GM18517 (cell line): ENCODE results near the gene ACTR6.
"Not testable (repeated sequence)": the region's sequence is repeated elsewhere in the genome, so short reads cannot be mapped to it uniquely, and the experiment has no call there.

ENCODE experiments used
- ATAC-seq: cut with Tn5 transposase; IDR thresholded peaks from one replicate; pipeline ENCODE4 v1.9.1; 2021; ENCODE audit warnings: mild to moderate bottlenecking, moderate library complexity; ENCODE audit not compliant: unreplicated experiment

The ACTR6 gene

DNA sequence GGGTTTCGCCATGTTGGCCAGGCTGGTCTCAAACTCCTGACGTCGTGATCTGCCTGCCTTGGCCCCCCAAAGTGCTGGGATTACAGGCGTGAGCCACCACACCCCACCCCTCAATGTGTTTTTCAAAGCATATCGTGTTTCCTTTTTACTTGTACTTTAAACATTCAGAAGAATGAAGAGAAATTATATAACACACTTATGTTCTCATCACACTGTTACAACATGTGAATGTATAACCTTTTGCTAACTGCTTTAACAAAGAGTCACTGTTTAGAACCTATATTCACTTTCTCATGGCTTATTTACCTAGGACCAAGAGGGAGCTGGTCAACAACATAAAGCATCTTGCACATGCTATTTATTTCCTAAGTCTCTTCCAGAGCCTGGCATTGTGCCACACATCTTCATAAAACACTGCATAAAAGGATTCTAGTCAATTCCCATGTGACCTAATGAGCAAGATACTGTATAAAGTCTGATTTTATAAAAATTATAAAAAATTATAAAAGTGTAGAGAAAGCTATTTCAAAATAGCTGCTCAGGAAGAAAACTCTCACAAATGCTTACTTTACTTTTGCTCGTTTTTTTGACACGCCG lies 16.0 kb upstream of the ACTR6 start:
- ATAC-seq, result no peak

DNA sequence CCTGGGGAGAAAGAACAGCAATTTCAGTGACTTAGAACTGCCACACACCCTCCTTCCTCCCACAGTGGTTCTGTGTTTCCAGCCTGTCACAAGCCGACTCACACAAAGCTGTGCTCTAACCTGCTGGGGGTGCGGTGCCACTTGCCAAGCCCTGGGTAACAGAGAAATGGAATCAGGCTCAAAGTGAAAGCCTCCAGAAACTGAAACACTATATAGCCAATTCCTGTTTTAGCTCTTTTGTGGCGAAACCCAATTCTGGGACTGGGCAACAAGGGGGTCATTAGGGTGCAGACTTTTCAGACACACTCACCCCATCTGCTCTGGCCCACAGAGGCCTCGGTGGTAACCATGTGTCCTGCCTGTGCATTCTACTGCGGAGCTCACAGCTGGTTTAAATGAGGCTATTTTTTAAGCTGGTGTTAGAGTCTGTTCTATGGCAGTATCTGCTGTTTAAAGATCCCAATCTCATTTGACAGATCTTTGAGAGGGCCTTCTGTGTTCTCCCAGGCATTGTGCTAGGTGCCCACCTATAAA lies 15.2 kb upstream of the ACTR6 start:
- peak; percentile 87 for ATAC-seq

GRCh38 chr12:100186071-100186470 lies 14.5 kb upstream of the ACTR6 start:
- no peak for ATAC-seq

- no peak for ATAC-seq
Measured at GRCh38 chr12:100187068-100187467, 13.5 kb upstream of the ACTR6 start.

GRCh38 chr12:100187857-100188519 lies 12.6 kb upstream of the ACTR6 start:
- ATAC-seq, result no peak

DNA sequence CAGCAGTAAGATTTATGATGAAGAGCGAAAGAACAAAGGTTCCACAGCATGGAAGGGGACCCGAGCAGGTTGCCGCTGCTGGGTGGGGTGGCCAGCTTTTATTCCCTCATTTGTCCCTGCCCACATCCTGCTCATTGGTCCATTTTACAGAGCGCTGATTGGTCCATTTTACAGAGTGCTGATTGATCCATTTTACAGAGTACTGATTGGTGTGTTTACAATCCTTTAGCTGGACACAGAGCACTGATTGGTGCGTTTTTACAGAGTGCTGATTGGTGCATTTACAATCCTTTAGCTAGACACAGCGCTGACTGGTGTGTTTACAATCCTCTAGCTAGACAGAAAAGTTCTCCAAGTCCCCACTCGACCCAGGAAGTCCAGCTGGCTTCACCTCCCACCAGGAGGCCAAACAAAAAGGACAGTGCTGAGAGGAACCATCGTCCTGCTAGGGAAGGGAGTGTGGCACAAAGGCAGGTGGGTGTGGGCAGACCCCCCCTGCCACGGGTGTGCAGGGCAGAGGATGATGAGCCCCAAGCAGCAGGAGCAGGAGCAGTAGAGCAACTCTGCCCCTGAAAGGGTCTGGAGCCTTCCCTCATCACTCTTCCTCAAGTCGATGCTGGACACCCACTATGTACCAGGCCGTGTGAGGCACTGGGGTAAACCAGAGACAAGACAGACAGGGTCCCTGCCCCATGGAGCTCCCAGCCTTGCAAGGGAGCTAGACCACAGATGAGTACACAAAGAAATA lies 11.6 kb upstream of the ACTR6 start:
- ATAC-seq, result not testable (repeated sequence)

DNA sequence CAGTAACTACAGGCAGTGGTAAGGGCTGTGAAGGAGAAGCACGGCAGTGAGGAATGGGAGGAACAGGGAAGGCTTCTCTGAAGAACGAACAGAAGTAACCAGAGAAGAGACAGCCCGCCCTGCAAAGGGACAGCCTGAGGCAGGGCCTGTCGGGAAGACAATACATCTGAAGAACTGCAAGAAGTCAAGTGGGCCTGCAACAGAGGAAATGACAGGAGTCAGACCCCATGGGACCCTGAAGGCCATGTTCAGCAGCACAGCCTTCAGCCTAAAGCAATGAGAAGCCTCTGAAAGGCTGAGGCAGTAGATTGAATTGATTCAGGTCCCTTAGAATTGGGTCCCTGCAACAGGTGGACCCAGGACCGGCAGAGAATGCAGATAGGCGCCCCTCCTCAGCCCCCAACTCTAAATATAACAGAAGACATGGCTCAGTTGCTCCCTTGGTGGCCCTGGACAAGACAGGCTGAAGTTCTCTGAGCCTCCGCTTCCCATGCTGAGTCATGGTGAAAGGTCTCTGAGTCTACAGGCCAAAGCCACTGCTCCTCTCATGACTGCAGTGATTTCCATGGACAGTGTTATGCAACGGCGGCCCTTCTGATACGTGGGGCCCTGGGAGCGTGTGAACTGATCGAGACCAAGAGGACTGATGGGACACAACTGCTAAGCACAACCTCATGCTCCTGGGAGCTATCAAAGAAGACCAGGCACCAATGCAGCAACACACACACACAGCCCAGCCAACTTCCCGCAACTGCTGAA lies 10.8 kb upstream of the ACTR6 start:
- no peak for ATAC-seq

DNA sequence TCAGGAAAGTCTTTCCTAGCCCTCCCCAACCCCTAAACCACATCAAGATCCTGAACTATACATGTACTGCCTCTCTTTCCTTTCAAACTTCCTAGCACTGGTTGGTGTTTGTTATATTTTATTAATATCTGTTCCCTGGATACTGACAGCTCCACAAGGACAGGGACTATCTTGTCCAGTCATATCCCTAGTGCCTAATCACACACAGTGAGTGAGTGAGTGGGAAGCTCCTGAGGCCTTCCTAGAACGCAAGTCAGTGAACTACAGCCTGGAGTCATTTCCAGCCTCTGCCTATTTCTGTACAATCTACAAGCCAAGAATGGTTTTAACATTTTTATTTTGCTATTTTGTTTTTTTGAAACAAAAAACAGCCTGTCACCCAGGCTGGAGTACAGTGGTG lies 7.5 kb upstream of the ACTR6 start:
- ATAC-seq, result no peak

GRCh38 chr12:100197486-100197885 lies 3.1 kb upstream of the ACTR6 start:
- ATAC-seq, result no peak

DNA sequence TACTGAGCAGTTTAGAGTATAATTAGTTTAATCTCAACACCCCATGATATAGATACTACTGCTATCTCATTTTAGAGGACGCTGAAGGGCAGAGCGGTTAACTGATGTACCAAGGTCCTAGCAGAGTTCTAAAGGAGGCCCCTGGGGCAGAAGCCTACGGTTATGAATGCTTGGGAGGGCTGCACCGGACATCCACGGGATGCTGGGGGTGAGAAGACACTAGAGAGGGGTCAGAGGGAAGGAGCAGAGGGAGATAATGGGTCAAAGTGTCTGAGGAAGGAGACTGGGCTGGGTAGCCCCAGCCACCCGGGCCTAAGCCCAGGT lies 1.6 kb upstream of the ACTR6 start:
- no peak for ATAC-seq

- ATAC-seq, result peak; percentile 67
Measured at GRCh38 chr12:100199347-100200149, 1.1 kb upstream of the ACTR6 start.

- ATAC-seq, result no peak
Measured at GRCh38 chr12:100201604-100202423, 1.2 kb downstream of the ACTR6 start.

GRCh38 chr12:100207311-100207710 lies 6.7 kb downstream of the ACTR6 start:
- ATAC-seq, result no peak

DNA sequence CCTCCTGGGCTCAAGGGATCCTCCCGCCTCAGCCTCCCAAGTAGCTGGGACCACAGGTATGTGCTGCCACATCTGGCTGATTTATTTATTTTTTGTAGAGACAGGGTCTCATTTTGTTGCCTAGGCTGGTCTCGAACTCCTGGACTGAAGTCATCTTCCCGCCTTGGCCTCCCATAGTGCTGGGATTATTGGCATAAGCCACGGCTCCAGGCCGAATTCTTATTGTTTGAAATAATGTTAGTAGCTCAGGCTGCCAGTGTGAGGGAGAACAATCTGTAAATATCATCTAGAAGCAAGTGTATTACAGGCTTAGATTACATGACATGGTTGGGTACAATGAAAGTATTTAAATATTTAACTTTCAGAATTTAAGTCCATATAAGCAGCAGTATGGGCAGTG lies 8.2 kb downstream of the ACTR6 start:
- ATAC-seq, result no peak

DNA sequence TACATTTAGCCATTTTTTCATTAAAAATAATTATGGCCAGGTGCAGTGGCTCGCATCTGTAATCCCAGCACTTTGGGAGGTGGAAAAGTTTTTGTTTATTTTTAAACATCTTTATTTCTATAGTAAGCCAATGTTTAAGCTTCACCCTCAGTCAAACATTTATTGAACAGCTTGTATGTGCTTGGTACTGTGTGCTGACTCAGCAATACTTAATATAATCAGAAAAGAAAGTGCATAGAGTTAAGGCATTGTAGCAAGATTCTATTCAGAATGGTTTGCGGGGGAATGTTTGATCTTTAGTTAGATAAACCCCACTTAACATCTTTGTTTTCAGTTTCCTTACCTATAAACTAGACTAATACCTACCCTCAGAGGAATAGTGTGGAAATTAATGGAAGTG lies 11.1 kb downstream of the ACTR6 start:
- ATAC-seq, result no peak

DNA sequence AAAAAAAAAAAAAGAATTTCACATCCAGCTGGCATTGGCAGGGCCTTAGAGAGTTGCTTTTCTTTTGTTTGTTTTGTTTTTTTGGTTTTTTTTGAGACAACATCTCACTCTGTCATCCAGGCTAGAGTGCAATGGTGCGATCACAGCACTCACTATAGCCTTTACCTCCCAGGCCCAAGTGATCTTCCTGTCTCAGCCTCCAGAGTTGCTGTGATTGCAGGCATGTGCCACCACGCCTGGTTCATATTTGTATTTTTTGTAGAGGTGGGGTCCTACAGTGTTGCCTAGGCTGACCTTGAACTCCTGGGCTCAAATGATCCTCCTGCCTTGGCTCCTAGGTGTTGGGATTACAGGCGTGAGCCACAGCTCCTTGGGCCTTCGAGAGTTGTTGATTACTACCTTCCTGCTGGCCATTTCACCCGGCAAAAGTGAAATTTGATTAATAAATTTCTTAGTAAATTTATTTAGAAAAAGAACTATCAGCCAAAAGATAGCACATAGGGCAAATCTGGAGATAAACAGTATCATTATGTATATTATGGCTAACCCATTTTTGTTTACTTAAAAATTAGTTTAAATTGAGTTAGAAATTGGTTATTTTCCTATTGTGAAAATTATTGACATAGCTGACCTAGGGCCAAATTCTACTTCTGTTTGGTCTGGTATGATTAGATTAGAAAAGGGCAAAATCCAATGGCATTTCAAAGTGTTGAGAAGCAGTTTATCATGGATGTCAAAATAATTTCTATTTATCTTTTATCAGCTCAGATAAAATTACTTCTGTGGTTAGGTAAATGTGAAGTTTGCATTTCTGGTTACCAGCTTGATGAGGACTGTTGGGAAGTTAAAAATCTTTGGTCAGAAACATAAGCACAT lies 12.6 kb downstream of the ACTR6 start:
- ATAC-seq, result no peak

DNA sequence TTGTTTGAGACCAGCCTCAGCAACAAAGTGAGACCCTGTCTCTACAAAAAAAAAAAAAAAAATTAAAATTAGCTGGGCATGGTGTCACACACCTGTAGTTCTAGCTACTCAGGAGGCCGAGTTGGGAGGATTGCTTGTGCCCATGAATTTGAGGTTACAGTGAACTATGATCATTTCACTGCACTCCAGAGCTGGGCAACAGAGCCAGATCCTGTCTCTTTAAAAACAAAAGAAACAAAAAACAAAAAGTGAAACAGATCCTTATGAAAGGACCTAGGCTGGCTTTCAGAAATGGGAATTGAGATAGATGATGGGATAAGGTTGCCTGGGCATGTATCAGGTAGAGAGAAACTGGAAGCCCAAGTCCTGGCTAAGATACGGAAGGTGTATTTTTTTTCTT lies 13.9 kb downstream of the ACTR6 start:
- ATAC-seq, result no peak

- ATAC-seq, result no peak
Measured at GRCh38 chr12:100215209-100215608, 14.6 kb downstream of the ACTR6 start.

DNA sequence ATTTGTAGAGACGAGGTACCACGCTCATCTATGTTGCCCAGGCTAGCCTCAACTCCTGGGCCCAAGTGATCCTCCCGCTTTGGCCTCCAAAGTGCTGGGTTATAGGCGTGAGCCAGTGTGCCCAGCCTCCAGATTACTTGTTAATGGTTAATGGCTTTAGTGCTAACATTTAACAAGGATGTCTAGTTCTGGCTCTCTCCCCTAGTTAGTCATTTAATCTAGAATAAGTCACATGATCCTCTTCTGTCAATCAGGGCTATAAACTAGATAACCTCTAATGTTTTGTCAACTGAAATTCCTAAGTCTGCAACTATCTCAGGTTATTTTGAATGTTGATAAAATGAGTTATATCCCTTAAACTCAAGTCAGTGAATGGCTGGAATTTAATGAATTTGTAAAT lies 15.7 kb downstream of the ACTR6 start:
- ATAC-seq, result no peak
